K562 (cell line): ENCODE measurements around the gene SLC35A4. TPM values are rescaled to one million over a fixed set of nuclear protein-coding genes. Genes with fewer than 3 reads are reported as not detected.
A peak's percentile ranks its signal among the peaks of the same experiment; 100 is the strongest.

ENCODE experiments used
- CREM ChIP-seq: IDR thresholded peaks from 2 replicates; pipeline ENCODE4 v1.6.1; 2014; ENCODE audit warnings: antibody characterized with exemption, low read depth
- ETV5 ChIP-seq: sonication (generic); formaldehyde crosslinking; IDR thresholded peaks from 2 replicates; pipeline ENCODE4 v1.4.0; 2020; ENCODE audit warnings: low read depth, mild to moderate bottlenecking, missing genetic modification reagents
- FOXJ3 ChIP-seq: sonication (generic); formaldehyde crosslinking; IDR thresholded peaks from 2 replicates; pipeline ENCODE4 v1.4.0; 2020; ENCODE audit warnings: mild to moderate bottlenecking, missing genetic modification reagents
- HMGN3 ChIP-seq: IDR thresholded peaks from 2 replicates; pipeline ENCODE4 v1.6.1; 2011; ENCODE audit warnings: borderline replicate concordance, low read depth, mild to moderate bottlenecking, mixed read lengths, low read length; ENCODE audit not compliant: insufficient read length; ENCODE audit errors: extremely low read depth
- ILF3 ChIP-seq: fragments of 450-650 bp; IDR thresholded peaks from 2 replicates; pipeline ENCODE4 v1.6.1; 2018; ENCODE audit warnings: antibody characterized with exemption, mild to moderate bottlenecking, moderate library complexity, borderline replicate concordance
- JUND ChIP-seq, 2 experiments: IDR thresholded peaks; 2 replicates in 1 of 2; 3 replicates in 1 of 2; pipeline ENCODE4 v1.6.1; 2011; ENCODE audit warnings: borderline replicate concordance in 2 of 2, low read depth in 2 of 2, low read length in 2 of 2, improper control_type of control experiment in 1 of 2, missing biosample characterization in 1 of 2, missing genetic modification characterization in 1 of 2, missing genetic modification reagents in 1 of 2
- KLF1 ChIP-seq: fragments of 450-650 bp; IDR thresholded peaks from 2 replicates; pipeline ENCODE4 v1.6.1; 2016; ENCODE audit warnings: missing genetic modification characterization, missing compliant biosample characterization
- MYC ChIP-seq, 2 experiments: fragments of 250-450 bp in 1 of 2; sonication (Bioruptor Pico) in 1 of 2; IDR thresholded peaks; 2 replicates each; pipeline versions ENCODE4 v1.5.1 to v1.6.1; 2012 to 2021; ENCODE audit warnings: low read depth in 2 of 2, borderline replicate concordance in 1 of 2, improper control_type of control experiment in 1 of 2, low read length in 1 of 2, mild to moderate bottlenecking in 1 of 2, moderate library complexity in 1 of 2
- NFYB ChIP-seq: IDR thresholded peaks from 2 replicates; pipeline ENCODE4 v1.6.1; 2011; ENCODE audit warnings: mild to moderate bottlenecking, moderate library complexity; ENCODE audit not compliant: insufficient read length; ENCODE audit errors: extremely low read depth
- SAP30 ChIP-seq: fragments of 200-600 bp; sonication (generic); IDR thresholded peaks from 2 replicates; pipeline ENCODE4 v1.6.1; 2012; ENCODE audit warnings: borderline replicate concordance, low read depth, mild to moderate bottlenecking, moderate library complexity, low read length, control low read depth, inconsistent platforms; ENCODE audit not compliant: insufficient read depth, poor library complexity, severe bottlenecking
- SMARCA4 ChIP-seq: fragments of 450-650 bp; IDR thresholded peaks from 2 replicates; pipeline ENCODE4 v1.6.1; 2016
- TEAD4 ChIP-seq, 2 experiments: sonication (generic) in 1 of 2; formaldehyde crosslinking in 1 of 2; IDR thresholded peaks; 2 replicates each; pipeline versions ENCODE4 v1.6.1 to v1.8.0; 2012 to 2022; ENCODE audit warnings: borderline replicate concordance in 1 of 2, inconsistent platforms in 1 of 2, low read length in 1 of 2, mild to moderate bottlenecking in 1 of 2, missing genetic modification reagents in 1 of 2
- TRIM24 ChIP-seq, 2 experiments: fragments of 450-650 bp; IDR thresholded peaks; 2 replicates each; pipeline ENCODE4 v1.6.1; 2016
- XRCC3 ChIP-seq: fragments of 450-650 bp; IDR thresholded peaks from 2 replicates; pipeline ENCODE4 v1.6.1; 2017; ENCODE audit warnings: mild to moderate bottlenecking, moderate library complexity
- YBX1 ChIP-seq: fragments of 450-650 bp; IDR thresholded peaks from 2 replicates; pipeline ENCODE4 v1.7.1; 2016; ENCODE audit warnings: mild to moderate bottlenecking
- ZBTB1 ChIP-seq: sonication (generic); formaldehyde crosslinking; IDR thresholded peaks from 2 replicates; pipeline ENCODE4 v1.8.1; 2023; ENCODE audit warnings: missing genetic modification reagents, low read depth, mild to moderate bottlenecking, borderline replicate concordance
- ZKSCAN1 ChIP-seq: fragments of 150-350 bp; IDR thresholded peaks from 2 replicates; pipeline ENCODE4 v1.6.1; 2016; ENCODE audit warnings: low read depth, low read length
- ZNF311 ChIP-seq: fragments of 250-450 bp; sonication (Bioruptor Pico); IDR thresholded peaks from 2 replicates; pipeline ENCODE4 v1.4.0; 2020; ENCODE audit warnings: mild to moderate bottlenecking, moderate library complexity
- ZNF354B ChIP-seq: fragments of 250-450 bp; sonication (Bioruptor Pico); IDR thresholded peaks from 2 replicates; pipeline ENCODE4 v1.4.0; 2020
- ZNF445 ChIP-seq: fragments of 250-450 bp; sonication (Bioruptor Pico); IDR thresholded peaks from 2 replicates; pipeline ENCODE4 v1.4.0; 2020; ENCODE audit warnings: low read depth, mild to moderate bottlenecking, moderate library complexity
- polyA plus RNA-seq, 8 experiments: library from polyadenylated mRNA; depleted of rRNA in 4 of 8; stranded (reverse) in 5 of 8; unstranded in 3 of 8; fragments of >200 nt; fragmentation: Nextera tagmentation in 2 of 8; fragmentation: Illumina TruSeq in 1 of 8; extraction: Ambion mirVana in 2 of 8; extraction: Trizol in 1 of 8; gene quantifications; 2 replicates each; pipeline versions ENCODE4 v1.2.1 to v1.2.3, GENCODE V29; 2011 to 2014; ENCODE audit warnings: inconsistent platforms in 1 of 8, missing spikeins in 1 of 8
- total RNA-seq, 7 experiments: library from RNA; depleted of rRNA in 6 of 7; stranded (reverse); fragments of >200 nt in 6 of 7; fragmentation: Illumina TruSeq in 2 of 7; extraction: Trizol in 2 of 7; gene quantifications; 2 replicates each; pipeline versions ENCODE4 v1.2.1 to v1.2.3, GENCODE V29; 2011 to 2021; ENCODE audit warnings: low replicate concordance in 1 of 7
- TF ChIP-seq, protein P1 (sequence below): IDR thresholded peaks from 3 replicates; pipeline ENCODE4 v1.6.1; 2011; ENCODE audit warnings: borderline replicate concordance, mild to moderate bottlenecking; ENCODE audit not compliant: insufficient read length, insufficient read depth
- TF ChIP-seq, protein P2 (sequence below): sonication (generic); formaldehyde crosslinking; IDR thresholded peaks from 2 replicates; pipeline ENCODE4 v1.8.1; 2023; ENCODE audit warnings: mild to moderate bottlenecking, missing genetic modification reagents
- TF ChIP-seq, protein P3 (sequence below), 2 experiments: fragments of 450-650 bp; conservative IDR thresholded peaks; 2 replicates each; pipeline ENCODE4 v1.6.1; 2017; ENCODE audit warnings: mild to moderate bottlenecking in 2 of 2, moderate library complexity in 2 of 2
- TF ChIP-seq, protein P4 (sequence below): fragments of 250-450 bp; sonication (Bioruptor Pico); IDR thresholded peaks from 2 replicates; pipeline ENCODE4 v1.9.0; 2021; ENCODE audit warnings: mild to moderate bottlenecking

The SLC35A4 gene
- total and polyA plus RNA-seq, 9 of the 15 experiments (the other 6 are each of a cell fraction or from before 2014, with no cell fraction given), result 21.8 to 171 (median 42.5) TPM

DNA sequence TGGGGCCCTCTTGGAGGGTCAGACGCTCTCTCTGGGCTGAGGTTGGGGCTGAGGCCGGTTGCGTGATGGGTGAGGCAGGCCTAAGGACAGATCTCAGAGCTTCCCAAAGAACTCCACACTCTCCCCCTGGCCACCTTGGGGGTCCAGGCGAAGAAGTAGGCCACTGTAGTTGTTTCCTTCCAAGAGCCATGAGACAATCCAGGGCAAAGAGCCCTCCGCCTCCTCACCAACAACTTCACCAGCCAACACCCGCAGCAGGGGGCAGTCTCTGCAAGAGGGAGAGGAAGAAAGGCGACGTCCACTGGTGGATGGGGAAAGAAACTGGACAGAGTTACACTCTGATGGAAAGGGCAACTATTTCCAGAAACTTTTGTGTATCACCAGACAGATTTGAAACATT lies 10.7 kb downstream of the SLC35A4 start (continued):
- no peak for TF ChIP-seq NFYB
- no peak for TF ChIP-seq SMARCA4
- no peak for TF ChIP-seq TEAD4 (IDR thresholded peaks at IDR 0.05; ENCODE audit: low read length)
- no peak for TF ChIP-seq TEAD4 (CRISPR knock-in tag; IDR thresholded peaks at IDR 0.05; ENCODE audit: borderline replicate concordance)
- no peak for TF ChIP-seq ZBTB1 (CRISPR knock-in tag)
- no peak for TF ChIP-seq ZKSCAN1
- no peak for TF ChIP-seq TRIM24 (IDR thresholded peaks at IDR 0.05)
- no peak for TF ChIP-seq ETV5
- TF ChIP-seq JUND (IDR thresholded peaks at IDR 0.05; ENCODE audit: borderline replicate concordance, low read depth, low read length), result no peak
- peak; percentile 35; the same call in 1 of the 3 replicates for TF ChIP-seq JUND (tag; IDR thresholded peaks at IDR 0.05; ENCODE audit: borderline replicate concordance, low read depth, low read length)
- no peak for TF ChIP-seq MYC (IDR thresholded peaks at IDR 0.05; ENCODE audit: low read depth, low read length)
- TF ChIP-seq MYC (CRISPR knock-in tag; IDR thresholded peaks at IDR 0.05; ENCODE audit: borderline replicate concordance, low read depth), result no peak
- TF ChIP-seq FOXJ3, result no peak
- TF ChIP-seq CREM, result 0 out of 2 replicates have a peak, but pooled peaks have one; percentile 6
- TF ChIP-seq XRCC3, result no peak
- TF ChIP-seq, protein P1, sequence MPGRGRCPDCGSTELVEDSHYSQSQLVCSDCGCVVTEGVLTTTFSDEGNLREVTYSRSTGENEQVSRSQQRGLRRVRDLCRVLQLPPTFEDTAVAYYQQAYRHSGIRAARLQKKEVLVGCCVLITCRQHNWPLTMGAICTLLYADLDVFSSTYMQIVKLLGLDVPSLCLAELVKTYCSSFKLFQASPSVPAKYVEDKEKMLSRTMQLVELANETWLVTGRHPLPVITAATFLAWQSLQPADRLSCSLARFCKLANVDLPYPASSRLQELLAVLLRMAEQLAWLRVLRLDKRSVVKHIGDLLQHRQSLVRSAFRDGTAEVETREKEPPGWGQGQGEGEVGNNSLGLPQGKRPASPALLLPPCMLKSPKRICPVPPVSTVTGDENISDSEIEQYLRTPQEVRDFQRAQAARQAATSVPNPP, result no peak
- TF ChIP-seq ZNF354B (CRISPR knock-in tag), result no peak
- TF ChIP-seq ILF3, result no peak
- no peak for TF ChIP-seq ZNF311 (CRISPR knock-in tag)
- TF ChIP-seq, protein P2, sequence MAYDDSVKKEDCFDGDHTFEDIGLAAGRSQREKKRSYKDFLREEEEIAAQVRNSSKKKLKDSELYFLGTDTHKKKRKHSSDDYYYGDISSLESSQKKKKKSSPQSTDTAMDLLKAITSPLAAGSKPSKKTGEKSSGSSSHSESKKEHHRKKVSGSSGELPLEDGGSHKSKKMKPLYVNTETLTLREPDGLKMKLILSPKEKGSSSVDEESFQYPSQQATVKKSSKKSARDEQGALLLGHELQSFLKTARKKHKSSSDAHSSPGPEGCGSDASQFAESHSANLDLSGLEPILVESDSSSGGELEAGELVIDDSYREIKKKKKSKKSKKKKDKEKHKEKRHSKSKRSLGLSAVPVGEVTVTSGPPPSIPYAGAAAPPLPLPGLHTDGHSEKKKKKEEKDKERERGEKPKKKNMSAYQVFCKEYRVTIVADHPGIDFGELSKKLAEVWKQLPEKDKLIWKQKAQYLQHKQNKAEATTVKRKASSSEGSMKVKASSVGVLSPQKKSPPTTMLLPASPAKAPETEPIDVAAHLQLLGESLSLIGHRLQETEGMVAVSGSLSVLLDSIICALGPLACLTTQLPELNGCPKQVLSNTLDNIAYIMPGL, result no peak
- TF ChIP-seq SAP30, result no peak
- TF ChIP-seq, protein P3, sequence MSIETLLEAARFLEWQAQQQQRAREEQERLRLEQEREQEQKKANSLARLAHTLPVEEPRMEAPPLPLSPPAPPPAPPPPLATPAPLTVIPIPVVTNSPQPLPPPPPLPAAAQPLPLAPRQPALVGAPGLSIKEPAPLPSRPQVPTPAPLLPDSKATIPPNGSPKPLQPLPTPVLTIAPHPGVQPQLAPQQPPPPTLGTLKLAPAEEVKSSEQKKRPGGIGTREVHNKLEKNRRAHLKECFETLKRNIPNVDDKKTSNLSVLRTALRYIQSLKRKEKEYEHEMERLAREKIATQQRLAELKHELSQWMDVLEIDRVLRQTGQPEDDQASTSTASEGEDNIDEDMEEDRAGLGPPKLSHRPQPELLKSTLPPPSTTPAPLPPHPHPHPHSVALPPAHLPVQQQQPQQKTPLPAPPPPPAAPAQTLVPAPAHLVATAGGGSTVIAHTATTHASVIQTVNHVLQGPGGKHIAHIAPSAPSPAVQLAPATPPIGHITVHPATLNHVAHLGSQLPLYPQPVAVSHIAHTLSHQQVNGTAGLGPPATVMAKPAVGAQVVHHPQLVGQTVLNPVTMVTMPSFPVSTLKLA (conservative IDR thresholded peaks at IDR 0.05), result no peak
- TF ChIP-seq KLF1 (tag), result no peak
- TF ChIP-seq, protein P4, sequence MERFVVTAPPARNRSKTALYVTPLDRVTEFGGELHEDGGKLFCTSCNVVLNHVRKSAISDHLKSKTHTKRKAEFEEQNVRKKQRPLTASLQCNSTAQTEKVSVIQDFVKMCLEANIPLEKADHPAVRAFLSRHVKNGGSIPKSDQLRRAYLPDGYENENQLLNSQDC (CRISPR knock-in tag), result no peak
- no peak for TF ChIP-seq ZNF445
- no peak for TF ChIP-seq YBX1
- TF ChIP-seq HMGN3, result no peak
